SK-N-SH (cell line): Measurements from ENCODE around the gene KREMEN2. TPM values are rescaled to one million over a fixed set of nuclear protein-coding genes. Genes with fewer than 3 reads are reported as not detected.

Source experiments
- CTCF ChIA-PET: fragments of 300-600, 350-600 bp; formaldehyde crosslinking; extraction: SDS; loops from one replicate; lab custom pipeline; 2021; lab: Yijun Ruan, JAX
- POLR2A ChIA-PET: fragments of 350-600 bp; sonication (Branson Sonifier 250); formaldehyde crosslinking; extraction: SDS; loops from one replicate; lab custom pipeline; 2020; ENCODE audit warnings: antibody characterized with exemption, inconsistent platforms; lab: Yijun Ruan, JAX
- DNase-seq: peaks from one replicate; pipeline ENCODE4 v3.0.0; 2012
- H2AFZ ChIP-seq: fragments of 200-600 bp; sonication (generic); 2 replicates; pipeline ENCODE4 v1.8.1; 2016; ENCODE audit warnings: antibody characterized with exemption, mild to moderate bottlenecking, low read depth
- H3F3A ChIP-seq: fragments of 200-600 bp; sonication (generic); replicated peaks from 2 replicates; pipeline ENCODE3; 2016; ENCODE audit warnings: antibody characterized with exemption, mild to moderate bottlenecking; ENCODE audit not compliant: insufficient read depth
- H3K27ac ChIP-seq, 2 experiments: fragments of 200-500 bp in 1 of 2; fragments of 200-600 bp in 1 of 2; sonication (Bioruptor generic) in 1 of 2; sonication (generic), shearing (Covaris generic) in 1 of 2; 2 replicates each; pipeline versions ENCODE4 v1.5.1 to v1.6.1; 2014 to 2016; ENCODE audit warnings: low read depth in 2 of 2, inconsistent platforms in 1 of 2, low read length in 1 of 2, mild to moderate bottlenecking in 1 of 2, mixed read lengths in 1 of 2
- H3K27me3 ChIP-seq: fragments of 200-600 bp; sonication (generic), shearing (Covaris generic); 2 replicates; pipeline ENCODE4 v1.6.1; 2016; ENCODE audit warnings: mixed run types; ENCODE audit not compliant: insufficient read depth
- H3K36me3 ChIP-seq, 2 experiments: fragments of 200-500 bp in 1 of 2; fragments of 200-600 bp in 1 of 2; sonication (Bioruptor generic) in 1 of 2; sonication (generic) in 1 of 2; replicated peaks in 1 of 2; 2 replicates each; pipeline versions ENCODE3 to v1.5.1; 2014 to 2016; ENCODE audit warnings: low read length in 1 of 2, mild to moderate bottlenecking in 1 of 2; ENCODE audit not compliant: insufficient read depth in 2 of 2, control insufficient read depth in 1 of 2
- H3K4me1 ChIP-seq, 2 experiments: fragments of 200-500 bp in 1 of 2; fragments of 200-600 bp in 1 of 2; sonication (Bioruptor generic) in 1 of 2; sonication (generic), shearing (Covaris generic) in 1 of 2; 2 replicates each; pipeline versions ENCODE4 v1.5.1 to v1.6.1; 2014 to 2016; ENCODE audit warnings: low read depth in 1 of 2, low read length in 1 of 2, mixed run types in 1 of 2; ENCODE audit not compliant: insufficient read depth in 2 of 2, control insufficient read depth in 1 of 2
- H3K4me2 ChIP-seq: fragments of 200-600 bp; sonication (generic), shearing (Covaris generic); 2 replicates; pipeline ENCODE4 v1.6.1; 2017; ENCODE audit warnings: mixed run types
- H3K4me3 ChIP-seq, 2 experiments: fragments of 200-500 bp in 1 of 2; fragments of 200-600 bp in 1 of 2; sonication (Bioruptor generic) in 1 of 2; sonication (generic), shearing (Covaris generic) in 1 of 2; 2 replicates each; pipeline versions ENCODE4 v1.5.1 to v1.8.1; 2014 to 2016; ENCODE audit warnings: low read depth in 2 of 2, inconsistent platforms in 1 of 2, low read length in 1 of 2, mild to moderate bottlenecking in 1 of 2, mixed read lengths in 1 of 2, moderate library complexity in 1 of 2
- H3K79me2 ChIP-seq: fragments of 200-600 bp; sonication (generic); 2 replicates; pipeline ENCODE4 v1.8.1; 2017; ENCODE audit warnings: mild to moderate bottlenecking; ENCODE audit not compliant: insufficient read depth
- H3K9ac ChIP-seq: fragments of 200-600 bp; sonication (generic); 2 replicates; pipeline ENCODE4 v1.6.1; 2017; ENCODE audit warnings: mixed run types
- H3K9me2 ChIP-seq: fragments of 200-600 bp; sonication (generic); 2 replicates; pipeline ENCODE4 v1.6.1; 2017; ENCODE audit warnings: mixed run types
- H3K9me3 ChIP-seq: fragments of 200-600 bp; sonication (generic); 2 replicates; pipeline ENCODE4 v1.6.1; 2017; ENCODE audit warnings: mixed run types, mild to moderate bottlenecking, moderate library complexity
- H4K20me1 ChIP-seq: fragments of 200-600 bp; sonication (generic); 2 replicates; pipeline ENCODE4 v1.6.1; 2017; ENCODE audit warnings: mild to moderate bottlenecking, mixed run types; ENCODE audit not compliant: insufficient read depth
- ELF1 ChIP-seq: IDR thresholded peaks from 2 replicates; pipeline ENCODE4 v1.4.0; 2012
- EZH2phosphoT487 ChIP-seq: fragments of 200-600 bp; sonication (generic); IDR thresholded peaks from 2 replicates; pipeline ENCODE4 v1.6.1; 2017; ENCODE audit warnings: low read depth, mixed run types, mild to moderate bottlenecking, antibody characterized with exemption, moderate library complexity, borderline replicate concordance
- MAX ChIP-seq: IDR thresholded peaks from 2 replicates; pipeline ENCODE4 v1.4.0; 2012; ENCODE audit warnings: low read depth
- MXI1 ChIP-seq: IDR thresholded peaks from 2 replicates; pipeline ENCODE4 v1.6.1; 2012; ENCODE audit warnings: mild to moderate bottlenecking, low read depth, low read length, improper control_type of control experiment
- NRF1 ChIP-seq: IDR thresholded peaks from 2 replicates; pipeline ENCODE4 v1.6.1; 2012; ENCODE audit warnings: low read depth, mild to moderate bottlenecking, low read length
- POLR2AphosphoS5 ChIP-seq: IDR thresholded peaks from 2 replicates; pipeline ENCODE4 v1.6.1; 2012; ENCODE audit warnings: low read depth, low read length
- RFX5 ChIP-seq: IDR thresholded peaks from 2 replicates; pipeline ENCODE4 v1.6.1; 2012; ENCODE audit warnings: mild to moderate bottlenecking, improper control_type of control experiment, low read length
- SIN3A ChIP-seq: IDR thresholded peaks from 2 replicates; pipeline ENCODE4 v1.6.1; 2012; ENCODE audit warnings: low read depth, mild to moderate bottlenecking, low read length, moderate library complexity, borderline replicate concordance
- TAF1 ChIP-seq: IDR thresholded peaks from 2 replicates; pipeline ENCODE4 v1.6.1; 2012; ENCODE audit warnings: low read depth, mild to moderate bottlenecking, low read length, moderate library complexity, borderline replicate concordance
- TCF12 ChIP-seq: IDR thresholded peaks from 2 replicates; pipeline ENCODE4 v1.4.0; 2012
- WGBS: methylation state at CpG from one replicate; pipeline ENCODE4 v1.1.6; 2017; ENCODE audit warnings: low lambda C conversion rate; 5-methylcytosine and 5-hydroxymethylcytosine counted together
- polyA plus RNA-seq, 3 experiments: library from polyadenylated mRNA; depleted of rRNA; stranded (reverse); fragments of >200 nt; gene quantifications; 2 replicates each; pipeline ENCODE4 v1.2.3, GENCODE V29; 2012

Gene KREMEN2
- polyA plus RNA-seq, 1 of the 3 experiments (the other 2 are of a cell fraction), result 0.77 TPM

GRCh38 chr16:2980227-2981176 lies 16.4 kb downstream of the KREMEN2 start, which contains the start of gene PKMYT1:
Gene PKMYT1, minus strand, starts transcription at chr16:2980446. Its CDS starts 789 bp downstream, at chr16:2979657.
- no peaks in the 10 kb centered on the region for H3K9me3 ChIP-seq
- peak; percentile 100 for DNase-seq
- no peaks in the 10 kb centered on the region for H3K27me3 ChIP-seq
- ChIA-PET CTCF (interaction anchor here (0.6 to 3.1 kb wide), 7 partner anchors 18 to 149 kb away, joined by 3 to 25 read pairs (median 3); partner anchors contain the start of gene KREMEN2), POLR2A (interaction anchor here (0.8 to 2.2 kb wide), 3 partner anchors 11 to 20 kb away, joined by 3 to 12 read pairs (median 4); partner anchors contain the start of gene PAQR4)
- peak within 1 kb of the TSS; percentile 69 for H3K4me3 ChIP-seq
- TF ChIP-seq TCF12 (no peak), RFX5 (no peak), MAX (peak; percentile 21; the same call in 1 of the 2 replicates), NRF1 (peak; percentile 92), POLR2AphosphoS5 (peak; percentile 92), SIN3A (peak; percentile 77; the same call in 1 of the 2 replicates), ELF1 (peak; percentile 77), TAF1 (peak; percentile 41; the same call in 1 of the 2 replicates), MXI1 (peak; percentile 79)
- H3K9me2 ChIP-seq, result no peaks in the 10 kb centered on the region
- H2AFZ ChIP-seq, result peak within 1 kb of the TSS; percentile 72; the same call in 1 of the 2 replicates
- 94% methylated on average over 7 of the region's 91 CpGs for WGBS
- peak within 1 kb of the TSS; percentile 93 for H3K9ac ChIP-seq
- H4K20me1 ChIP-seq, result no peaks in the 10 kb centered on the region
- H3K27ac ChIP-seq, result peak within 1 kb of the TSS; percentile 57 to 87
- H3K36me3 ChIP-seq, result no peaks in the 10 kb centered on the region
- H3F3A ChIP-seq, result peaks cover 10% of the 10 kb centered on the region
- H3K4me1 ChIP-seq, result peaks cover 4 to 10% of the 10 kb centered on the region in 2 experiments; a peak in 2 of 4 replicates
- peaks cover 16% of the 10 kb centered on the region; the same call in 1 of the 2 replicates for H3K79me2 ChIP-seq
- H3K4me2 ChIP-seq, result peak within 1 kb of the TSS; percentile 98

- Histone ChIP-seq H4K20me1 (no peaks in the 10 kb centered on the region), H3K9ac (peak overlapping the region; percentile 93; the same call in 1 of the 2 replicates), H3K4me2 (peak overlapping the region; percentile 98), H3K27me3 (no peaks in the 10 kb centered on the region), H3K9me2 (no peaks in the 10 kb centered on the region), H3K36me3 (no peaks in the 10 kb centered on the region), H3K4me3 (peak overlapping the region in 1 of 2 experiments; percentile 69; a peak in 2 of 4 replicates), H3K9me3 (no peaks in the 10 kb centered on the region), H3K27ac (no peak overlapping the region), H3F3A (peaks cover 10% of the 10 kb centered on the region), H3K4me1 (peaks cover 4 to 18% of the 10 kb centered on the region in 2 experiments; a peak in 2 of 4 replicates), H2AFZ (no peak overlapping the region), H3K79me2 (peaks cover 16% of the 10 kb centered on the region; the same call in 1 of the 2 replicates)
- CTCF ChIA-PET, result interaction anchor here (0.6 to 3.1 kb wide), 8 partner anchors 9 to 148 kb away, joined by 3 to 25 read pairs (median 3); partner anchors contain the start of gene KREMEN2
- DNase-seq, result no peak
- TF ChIP-seq TCF12, result no peak
- no peak for TF ChIP-seq EZH2phosphoT487
- WGBS, result 95% methylated on average over 33 of the region's 33 CpGs
- POLR2A ChIA-PET, result interaction anchor here (0.8 to 2.2 kb wide), 3 partner anchors 12 to 19 kb away, joined by 3 to 12 read pairs (median 4); partner anchors contain the start of gene PAQR4
Measured at GRCh38 chr16:2981177-2981898, 17.3 kb downstream of the KREMEN2 start.
